GM18861 (cell line): Measurements from ENCODE around the gene CLIC6.
A peak's percentile ranks its signal among the peaks of the same experiment; 100 is the strongest.
"Not testable (repeated sequence)": the region's sequence is repeated elsewhere in the genome, so short reads cannot be mapped to it uniquely, and the experiment has no call there.

Experiments used
- ATAC-seq: cut with Tn5 transposase; IDR thresholded peaks from one replicate; pipeline ENCODE4 v1.9.1; 2021; ENCODE audit not compliant: unreplicated experiment

Gene CLIC6

DNA sequence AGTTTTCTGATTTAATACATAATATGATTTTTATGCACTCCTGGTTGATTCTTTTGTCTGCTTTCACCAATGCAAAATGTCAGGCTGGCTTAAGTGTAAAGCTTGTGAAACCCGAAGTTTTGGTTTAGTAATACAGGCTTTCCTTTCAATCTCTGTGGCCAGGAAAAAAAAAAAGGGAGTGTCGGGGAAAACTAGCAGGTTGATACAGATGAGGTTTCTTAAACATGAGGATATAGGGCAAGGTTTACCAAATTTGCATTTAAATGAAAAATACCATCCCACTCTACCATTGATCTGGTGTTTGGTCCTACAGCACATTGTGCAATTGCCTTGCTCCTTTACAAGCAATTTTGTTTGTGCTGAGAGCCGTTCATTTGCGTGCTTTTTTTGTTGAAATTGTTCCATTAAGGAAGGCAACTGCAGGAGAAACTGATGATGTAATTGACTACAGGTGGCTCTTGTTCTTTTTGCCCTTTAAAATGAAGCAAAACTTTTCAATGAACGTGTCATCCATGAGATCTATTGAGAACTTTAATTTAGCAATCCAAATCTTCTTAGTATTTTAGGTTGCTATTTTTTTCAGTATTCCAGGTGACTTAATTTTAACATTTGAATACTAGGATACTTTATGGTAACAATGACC is 22.7 kb downstream of the CLIC6 start:
- ATAC-seq: no peak

DNA sequence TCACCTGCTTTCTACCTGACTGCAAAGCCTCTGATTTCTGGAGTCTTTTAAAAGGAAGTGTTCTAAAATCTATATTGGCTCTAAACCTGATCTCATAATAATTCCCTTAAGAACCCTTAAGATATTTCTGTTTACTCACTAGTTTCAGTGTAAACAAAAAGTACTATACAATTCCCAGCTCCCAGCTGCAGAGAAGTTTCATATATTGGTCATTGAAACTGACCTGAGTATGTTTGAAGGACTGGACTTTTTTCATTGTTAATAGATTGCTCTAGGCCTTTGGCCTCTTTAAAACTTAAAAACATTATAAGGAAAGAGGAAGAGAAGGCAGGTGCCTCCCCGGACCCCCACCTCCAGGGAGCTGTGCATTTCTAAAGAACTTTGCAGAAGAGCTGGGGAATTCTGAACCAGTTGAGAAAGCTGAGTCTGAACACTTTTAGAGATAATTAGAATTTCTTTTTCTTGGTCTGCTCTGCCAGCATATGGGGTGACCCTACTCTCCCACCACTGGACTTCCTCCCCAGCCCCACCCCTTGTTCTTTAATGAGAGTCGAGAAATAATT is 23.7 kb downstream of the CLIC6 start:
- no peak for ATAC-seq

DNA sequence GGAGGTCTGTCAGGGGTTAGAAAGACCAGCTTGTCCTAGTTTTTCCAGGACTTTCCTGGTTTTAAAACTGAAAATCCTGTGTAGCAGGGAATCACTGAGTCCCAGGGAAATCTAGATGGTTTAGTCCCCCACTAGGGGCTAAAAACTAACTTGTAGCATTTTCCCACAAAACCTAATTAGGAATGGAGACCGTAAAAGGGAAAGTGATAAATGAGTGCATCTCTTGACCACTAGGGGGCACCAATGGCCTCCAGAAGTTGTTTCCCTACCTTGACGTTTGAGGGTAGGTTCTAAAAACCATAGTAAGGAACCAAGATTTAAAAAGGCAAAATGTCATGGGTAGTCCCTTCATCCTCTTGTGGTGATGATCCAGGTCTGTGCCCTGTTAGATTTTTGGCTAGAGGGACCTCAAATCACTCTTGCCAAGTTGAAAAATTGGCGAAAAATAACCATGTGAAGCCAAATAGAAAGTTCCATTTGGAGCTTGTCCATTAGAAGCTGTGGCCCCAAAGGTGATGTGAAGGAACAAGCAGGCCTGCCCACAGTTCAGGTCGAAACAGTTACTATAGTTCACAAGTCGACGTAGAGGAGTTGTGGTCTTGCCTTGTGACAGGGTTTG is 24.5 kb downstream of the CLIC6 start:
- ATAC-seq: no peak

DNA sequence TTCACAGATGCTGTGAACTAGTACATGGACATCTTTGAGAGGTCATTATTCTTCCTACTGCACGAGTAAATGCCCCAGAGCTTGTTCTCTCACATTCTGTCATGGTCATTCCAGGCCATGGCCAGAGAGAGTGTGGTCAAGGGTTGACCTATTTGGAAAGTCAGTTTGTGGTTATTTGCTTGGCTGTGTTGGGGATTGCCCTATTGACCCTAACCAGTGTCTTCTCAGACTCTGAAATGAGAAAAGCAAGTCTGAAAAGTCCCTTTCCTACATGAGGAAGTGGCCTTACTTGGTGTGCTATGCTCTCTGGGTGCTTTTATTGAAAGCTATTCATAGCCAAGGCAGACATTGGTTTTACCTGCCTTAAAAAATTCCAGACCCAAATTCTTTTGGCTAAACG is 26.6 kb downstream of the CLIC6 start:
- peak; percentile 85 for ATAC-seq

DNA sequence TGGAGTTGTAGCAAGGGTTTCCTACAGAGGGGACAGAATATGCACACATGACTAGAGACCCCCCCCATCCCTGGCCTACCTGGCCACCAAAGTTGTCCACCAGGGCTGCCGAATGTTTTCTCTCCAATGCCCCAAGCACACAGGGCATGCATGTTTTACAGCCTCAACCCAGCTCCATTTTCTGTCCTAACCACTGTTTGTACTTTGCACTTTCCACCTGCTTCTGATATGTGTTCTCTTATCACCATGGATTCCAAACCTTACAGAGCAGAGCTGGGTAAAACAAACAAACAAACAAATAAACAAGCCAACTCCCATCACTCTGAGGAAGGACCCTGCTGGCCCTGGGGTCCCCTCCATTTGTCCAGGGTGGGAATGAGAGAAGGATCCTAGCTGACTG is 27.3 kb downstream of the CLIC6 start:
- ATAC-seq: no peak

DNA sequence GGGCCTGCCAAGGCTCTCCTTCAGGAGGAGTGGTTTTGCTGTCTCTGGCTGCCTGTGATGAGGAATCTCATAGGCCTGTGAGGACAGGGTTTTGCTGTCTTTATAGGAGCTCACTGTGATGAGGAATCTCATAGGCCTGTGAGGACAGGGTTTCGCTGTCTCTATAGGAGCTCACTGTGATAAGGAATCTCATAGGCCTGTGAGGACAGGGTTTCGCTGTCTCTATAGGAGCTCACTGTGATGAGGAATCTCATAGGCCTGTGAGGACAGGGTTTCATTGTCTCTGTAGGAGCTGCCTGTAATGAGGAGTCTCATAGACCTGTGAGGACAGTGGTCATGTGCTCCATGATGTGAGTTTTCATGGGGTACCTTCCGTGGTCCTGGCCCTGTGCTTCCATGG is 29.0 kb downstream of the CLIC6 start:
- no peak for ATAC-seq

DNA sequence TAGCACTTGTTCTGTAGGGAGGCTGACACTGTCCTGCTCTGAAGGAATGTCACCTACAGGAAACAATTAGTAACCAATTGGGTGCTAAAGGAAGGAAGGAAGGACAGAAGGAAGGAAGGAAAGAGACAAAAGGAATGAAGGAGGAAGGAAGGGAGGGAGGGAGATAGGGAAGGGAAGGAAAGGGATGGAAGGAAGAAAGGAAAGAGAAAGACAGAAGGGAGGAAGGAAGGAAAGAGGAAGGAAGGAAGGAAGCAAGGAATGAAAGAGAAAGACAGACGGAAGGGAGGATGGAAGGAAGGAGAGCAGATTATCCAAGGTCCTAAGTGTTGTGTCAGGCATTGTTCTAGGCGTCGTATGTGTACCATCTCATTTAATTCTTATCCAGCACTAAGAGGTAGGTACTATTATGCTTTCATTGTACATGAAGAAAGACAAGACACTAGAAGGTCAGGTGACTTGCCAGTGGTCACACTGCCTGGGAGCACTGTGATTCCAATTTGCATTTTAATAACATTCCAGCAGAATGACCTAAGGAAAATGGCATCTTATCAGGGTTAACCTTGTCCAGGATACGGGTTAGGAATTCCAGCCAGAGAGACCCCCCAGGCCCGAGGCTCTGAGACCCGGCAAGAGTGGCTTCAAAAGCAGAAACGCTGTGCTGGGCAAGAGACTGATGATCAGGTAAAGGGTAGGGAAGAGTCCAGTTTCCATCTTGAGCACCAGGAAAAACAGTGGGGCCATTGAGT is 29.6 kb downstream of the CLIC6 start:
- no peak for ATAC-seq

DNA sequence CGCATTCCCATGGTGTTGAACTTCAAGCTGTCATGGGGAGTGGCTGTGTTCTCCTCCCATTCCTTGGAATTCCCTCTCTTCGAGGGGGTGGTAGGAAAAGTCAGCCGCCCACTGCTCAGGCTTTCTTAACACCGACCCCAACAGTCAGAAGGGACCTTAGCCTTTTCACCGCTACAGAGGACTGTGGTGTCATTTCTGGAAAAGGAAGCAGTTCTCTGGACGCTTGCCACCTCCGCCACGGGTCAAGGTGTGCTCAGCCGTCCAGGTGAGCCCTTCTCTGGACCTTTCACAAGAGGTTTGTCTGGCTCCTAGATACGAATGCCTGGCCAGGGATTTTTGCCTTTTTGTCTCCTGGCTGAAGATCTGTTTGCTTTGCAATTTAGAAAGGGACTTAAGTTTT is 31.8 kb downstream of the CLIC6 start:
- ATAC-seq: no peak

DNA sequence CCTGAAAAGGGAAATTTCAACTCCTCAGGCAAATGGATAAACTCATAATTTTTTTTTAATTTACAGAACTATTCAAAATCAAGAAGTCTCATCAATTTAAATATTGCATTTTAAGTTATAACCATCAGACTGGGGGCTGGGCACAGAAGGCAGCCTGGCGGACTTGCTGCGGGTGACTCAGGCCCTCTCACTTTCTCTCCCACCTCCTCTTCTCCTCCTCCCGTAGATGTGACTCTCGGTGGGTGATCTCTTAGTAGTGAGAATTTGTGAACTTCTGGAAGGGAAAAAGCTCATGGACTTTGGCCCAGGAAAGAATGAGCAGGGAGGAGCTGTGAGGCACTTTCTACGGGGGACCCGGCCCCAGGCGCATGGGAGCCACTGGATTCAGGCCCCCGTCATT is 32.9 kb downstream of the CLIC6 start:
- ATAC-seq: no peak

DNA sequence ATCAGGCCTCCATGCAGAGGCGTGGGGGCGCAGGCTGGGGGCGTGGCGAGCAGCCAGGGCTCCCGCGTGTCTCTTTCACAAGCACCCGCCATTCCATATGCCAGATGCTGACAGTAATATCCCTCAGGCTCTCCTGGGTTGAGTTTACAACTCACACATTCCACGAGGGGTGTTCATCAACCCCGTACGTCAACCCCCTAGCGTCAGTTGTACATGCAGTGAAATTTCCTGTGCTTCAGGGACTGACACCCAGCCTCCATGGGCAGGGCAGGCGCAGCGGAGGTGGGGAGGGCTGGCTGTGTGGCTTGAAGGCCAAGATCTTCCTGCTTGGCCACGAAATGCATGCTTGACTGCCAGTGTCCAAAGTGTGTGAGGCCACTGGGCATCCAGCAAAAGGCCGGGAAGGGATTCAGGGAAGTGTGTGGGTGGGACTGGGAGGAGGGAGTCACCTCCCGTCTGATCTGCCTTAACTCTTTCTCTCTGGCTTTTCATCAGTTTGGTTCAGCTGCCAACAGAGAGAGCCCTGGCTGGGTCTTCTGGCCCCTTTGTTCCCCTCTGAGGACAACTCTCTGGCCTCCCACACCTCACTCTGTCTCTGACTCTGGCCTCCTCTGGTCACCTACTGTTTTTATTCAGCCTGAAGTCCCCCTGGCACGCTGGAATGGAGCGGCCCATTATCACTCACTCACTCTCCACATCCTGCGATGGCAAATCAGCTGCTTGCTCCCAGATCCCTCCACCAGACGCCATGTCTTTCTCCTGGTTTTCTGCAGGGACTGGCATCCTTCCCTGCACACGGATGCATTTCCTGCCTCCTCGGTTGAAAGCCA is 33.8 kb downstream of the CLIC6 start:
- ATAC-seq: no peak

DNA sequence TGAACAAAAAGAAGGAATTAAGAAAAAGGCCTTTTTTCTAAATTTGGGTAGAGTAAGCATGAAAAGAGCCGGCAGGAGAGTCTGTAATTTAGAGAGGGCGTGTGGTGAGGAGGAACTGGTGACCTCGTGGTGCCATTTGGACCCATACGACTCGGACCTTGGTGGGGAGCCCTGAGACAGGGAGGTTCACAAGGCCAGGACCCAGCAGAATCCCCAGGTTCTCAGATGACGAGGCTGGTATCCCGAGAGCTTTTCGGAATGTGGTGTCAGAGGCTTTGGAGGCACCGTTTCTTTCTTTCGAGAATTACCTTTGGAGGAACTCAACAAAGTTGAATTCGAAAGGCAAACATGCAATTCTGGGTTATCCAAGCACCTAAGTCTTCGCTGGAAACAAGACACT is 34.8 kb downstream of the CLIC6 start:
- no peak for ATAC-seq

DNA sequence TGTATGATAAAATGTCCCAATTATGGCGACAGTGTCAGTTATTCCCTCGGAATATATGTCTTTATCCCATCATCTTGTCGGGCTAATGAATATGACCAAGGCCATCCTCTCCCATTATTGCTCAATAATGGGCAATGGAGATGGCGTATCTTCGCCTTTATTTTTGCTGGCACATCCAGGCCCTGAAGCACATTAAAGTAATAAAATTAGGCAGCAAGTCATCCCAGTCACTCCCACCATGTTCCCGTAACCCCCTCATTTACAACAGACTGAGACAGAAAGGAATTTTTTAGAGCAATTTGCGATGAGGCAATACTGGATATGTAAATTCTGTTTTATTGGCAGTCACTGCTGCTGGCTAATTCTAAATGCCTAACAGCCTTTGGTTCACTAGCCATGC is 35.3 kb downstream of the CLIC6 start:
- no peak for ATAC-seq

DNA sequence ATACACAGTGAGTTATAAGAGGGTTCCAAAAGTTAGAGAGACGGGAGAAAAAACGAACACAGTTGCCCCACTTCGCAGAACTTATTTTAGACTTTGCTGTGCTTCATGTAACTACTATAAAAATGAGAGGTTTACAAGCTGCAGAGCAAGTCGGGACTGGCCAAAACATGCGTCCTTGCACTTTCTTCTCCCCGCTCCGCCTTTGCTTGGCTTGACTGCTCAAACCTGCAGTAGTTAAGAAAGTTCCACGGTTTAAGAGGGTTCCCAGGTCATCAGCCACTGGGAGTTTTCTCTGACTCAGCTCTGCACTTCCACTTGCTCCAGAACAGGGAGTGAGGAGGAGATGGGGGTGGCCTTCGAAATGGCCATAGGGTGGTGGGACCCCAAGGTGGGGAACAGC is 36.2 kb downstream of the CLIC6 start:
- ATAC-seq: no peak

DNA sequence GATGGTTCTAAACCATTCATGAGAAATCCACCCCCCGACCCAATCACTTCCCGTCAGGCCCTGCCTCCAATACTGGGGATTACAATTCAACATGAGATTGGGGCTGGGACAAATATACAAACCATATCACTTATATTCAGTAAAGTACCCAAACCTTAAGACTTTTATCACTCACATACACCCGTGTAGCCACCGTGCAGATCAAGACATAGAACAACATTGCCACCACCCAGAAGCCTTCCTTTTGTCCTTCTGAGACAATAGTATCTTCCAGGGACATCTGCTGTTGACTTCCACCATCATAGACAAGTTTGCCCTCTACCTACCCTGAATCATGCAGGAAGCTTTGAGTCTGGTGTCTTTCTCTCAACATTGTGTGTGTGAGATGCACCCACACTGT is 37.5 kb downstream of the CLIC6 start:
- no peak for ATAC-seq

DNA sequence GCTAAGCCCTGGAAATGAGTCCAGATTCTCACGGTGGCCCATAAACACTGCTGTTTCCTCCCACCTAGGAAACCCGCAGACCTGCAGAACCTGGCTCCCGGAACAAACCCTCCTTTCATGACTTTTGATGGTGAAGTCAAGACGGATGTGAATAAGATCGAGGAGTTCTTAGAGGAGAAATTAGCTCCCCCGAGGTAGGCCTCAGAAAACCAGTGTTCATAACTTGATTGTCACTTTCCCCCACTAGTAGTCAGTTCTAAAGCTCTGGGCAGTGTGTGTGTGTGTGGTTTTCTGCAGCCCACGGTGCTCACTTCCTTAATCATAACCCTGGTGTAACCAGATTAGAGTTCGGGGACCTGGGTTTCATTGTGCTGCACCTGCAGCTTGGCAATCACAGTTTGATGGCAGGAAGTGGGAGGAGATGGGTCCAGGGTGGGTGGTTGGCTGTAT is 39.1 kb downstream of the CLIC6 start:
- no peak for ATAC-seq

DNA sequence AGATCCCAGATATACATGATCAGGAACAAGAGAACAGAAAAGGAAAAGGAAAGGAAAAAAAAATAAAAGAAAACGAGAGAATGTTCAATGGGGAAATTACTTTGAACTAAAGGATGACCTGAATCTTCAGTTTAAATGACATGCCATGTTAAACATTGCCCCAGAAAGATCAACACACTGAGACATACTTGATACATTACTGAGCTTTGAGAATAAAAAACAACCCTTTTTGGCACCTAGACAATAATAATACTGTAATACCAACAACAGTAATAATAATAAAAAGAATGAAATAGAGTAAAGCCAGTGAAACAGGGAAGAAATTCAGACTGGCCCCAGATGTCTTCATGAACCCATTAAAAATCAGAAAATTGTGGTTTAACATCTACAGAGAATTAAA is 44.8 kb downstream of the CLIC6 start:
- no peak for ATAC-seq

DNA sequence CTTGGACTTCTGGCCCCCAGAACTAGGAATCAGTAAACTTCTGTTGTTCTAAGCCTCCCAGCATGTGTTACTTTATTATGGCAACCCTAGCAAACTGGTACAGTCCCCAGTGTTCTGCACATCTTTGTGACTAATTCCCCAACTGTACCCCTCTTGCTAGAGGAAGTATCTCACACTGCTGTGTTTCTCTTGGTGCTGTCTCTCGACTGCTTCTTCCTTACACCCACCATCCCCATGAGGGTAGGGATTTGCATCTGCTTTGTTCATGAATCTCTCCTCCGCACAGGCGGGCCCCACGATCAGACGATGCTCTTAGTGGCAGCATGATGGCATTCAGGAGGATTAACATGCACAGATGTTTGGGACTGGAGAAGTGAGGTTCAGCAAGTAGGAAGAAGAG is 46.7 kb downstream of the CLIC6 start:
- peak; percentile 88 for ATAC-seq

DNA sequence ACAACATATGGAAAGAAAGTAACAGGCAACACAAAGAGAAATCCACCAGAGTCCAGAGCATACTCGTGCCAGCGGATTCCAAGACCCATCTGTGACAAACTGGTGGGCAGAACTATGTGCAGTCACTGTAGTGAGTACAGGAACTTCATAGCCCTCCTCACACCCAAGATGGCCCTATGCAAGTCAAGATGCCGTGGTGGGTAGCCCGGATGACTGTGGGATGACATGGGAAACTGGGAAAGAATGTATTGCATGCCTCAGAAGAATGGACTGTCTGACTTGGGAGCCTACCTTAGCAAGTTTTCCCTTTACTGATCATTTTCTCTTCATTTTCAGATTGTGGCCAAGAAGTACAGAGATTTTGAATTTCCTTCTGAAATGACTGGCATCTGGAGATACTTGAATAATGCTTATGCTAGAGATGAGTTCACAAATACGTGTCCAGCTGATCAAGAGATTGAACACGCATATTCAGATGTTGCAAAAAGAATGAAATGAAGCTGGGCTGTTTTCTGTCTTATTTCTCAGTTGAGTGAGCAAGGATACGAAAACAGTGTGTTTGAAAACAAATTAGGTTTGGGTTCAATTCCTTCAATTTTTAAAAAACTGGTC is 47.3 kb downstream of the CLIC6 start:
- ATAC-seq: no peak

DNA sequence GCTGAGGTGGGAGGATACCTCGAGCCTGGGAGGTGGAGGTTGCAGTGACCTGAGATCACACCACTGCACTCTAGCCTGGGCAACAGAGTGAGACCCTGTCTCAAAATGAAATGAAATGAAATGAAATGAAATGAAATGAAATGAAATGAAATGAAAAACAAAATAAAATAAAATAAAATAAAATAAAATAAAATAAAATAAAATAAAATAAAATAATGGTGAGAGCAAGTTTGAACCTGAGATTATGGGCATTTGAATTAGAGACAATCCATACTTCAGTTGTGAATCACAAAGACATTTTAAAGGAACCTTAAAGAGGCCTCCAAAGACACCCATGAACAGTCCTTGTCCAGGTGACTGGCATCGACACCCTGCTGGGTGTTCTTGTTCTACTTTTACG is 49.7 kb downstream of the CLIC6 start:
- ATAC-seq: not testable (repeated sequence)

DNA sequence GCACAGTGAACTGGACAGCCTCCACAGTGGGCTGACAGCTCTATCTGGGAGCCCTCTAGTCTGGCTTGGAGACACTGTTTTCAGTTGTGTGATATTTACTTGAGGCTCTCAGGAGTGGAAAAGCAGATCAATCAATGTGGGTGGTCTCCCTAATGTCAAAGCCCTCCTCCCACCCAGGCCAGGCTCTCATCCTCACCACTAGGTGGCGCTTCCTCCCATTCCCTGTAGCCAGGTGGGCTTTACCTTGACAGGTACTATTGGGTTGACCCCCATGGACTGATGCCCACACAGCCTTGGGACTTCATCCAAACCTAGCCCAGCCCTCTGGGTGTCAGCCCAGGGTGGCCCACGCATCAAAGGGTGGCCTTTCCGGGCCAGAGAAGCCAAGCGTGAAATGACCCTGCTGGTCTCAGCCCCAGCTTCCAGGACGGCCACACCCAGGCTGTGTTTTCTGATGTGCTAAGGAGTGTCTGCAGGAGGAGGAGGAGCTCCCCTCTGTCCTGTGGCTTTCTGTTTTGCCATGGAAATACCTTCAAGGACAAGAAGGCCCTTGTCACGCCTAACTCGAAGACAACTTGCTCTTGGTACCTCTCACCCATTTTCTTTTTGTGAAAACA is 54.0 kb downstream of the CLIC6 start:
- ATAC-seq: no peak
